H9 (cell line): ENCODE measurements around the gene MTARC2. TPM values are rescaled to one million over a fixed set of nuclear protein-coding genes. Genes with fewer than 3 reads are reported as not detected.

Experiments used
- DNase-seq: peaks from one replicate; pipeline ENCODE4 v3.0.0-alpha.2; 2017
- H2AFZ ChIP-seq: one replicate; pipeline ENCODE4 v1.6.1; 2013; ENCODE audit warnings: mild to moderate bottlenecking, low read length, control low read depth, moderate library complexity
- H2AK5ac ChIP-seq: 2 replicates; pipeline ENCODE4 v1.6.1; 2013; ENCODE audit warnings: low read length, control low read depth, mixed read lengths; ENCODE audit not compliant: insufficient read length
- H2BK120ac ChIP-seq: one replicate; pipeline ENCODE4 v1.6.1; 2013; ENCODE audit warnings: low read depth, mild to moderate bottlenecking, low read length, control low read depth, inconsistent platforms; ENCODE audit not compliant: poor library complexity, severe bottlenecking
- H2BK12ac ChIP-seq: 2 replicates; pipeline ENCODE4 v1.6.1; 2013; ENCODE audit warnings: low read length, control low read depth, mixed read lengths, low read depth; ENCODE audit not compliant: insufficient read length
- H2BK15ac ChIP-seq: 2 replicates; pipeline ENCODE4 v1.6.1; 2013; ENCODE audit warnings: low read depth, low read length, control low read depth
- H2BK20ac ChIP-seq: one replicate; pipeline ENCODE4 v1.6.1; 2013; ENCODE audit warnings: low read depth, mild to moderate bottlenecking, low read length, control low read depth, inconsistent platforms; ENCODE audit not compliant: poor library complexity, severe bottlenecking
- H2BK5ac ChIP-seq: 2 replicates; pipeline ENCODE4 v1.6.1; 2013; ENCODE audit warnings: low read length, control low read depth, mixed read lengths; ENCODE audit not compliant: insufficient read length
- H3K14ac ChIP-seq: 2 replicates; pipeline ENCODE4 v1.6.1; 2013; ENCODE audit warnings: low read length, control low read depth; ENCODE audit not compliant: insufficient read depth
- H3K18ac ChIP-seq: 2 replicates; pipeline ENCODE4 v1.6.1; 2013; ENCODE audit warnings: low read depth, mild to moderate bottlenecking, mixed read lengths, low read length, control low read depth; ENCODE audit not compliant: insufficient read length
- H3K23ac ChIP-seq: 2 replicates; pipeline ENCODE4 v1.6.1; 2013; ENCODE audit warnings: low read length, control low read depth, mixed read lengths, low read depth; ENCODE audit not compliant: insufficient read length
- H3K23me2 ChIP-seq: 2 replicates; pipeline ENCODE4 v1.6.1; 2013; ENCODE audit warnings: low read depth, mild to moderate bottlenecking, mixed read lengths, low read length, control low read depth; ENCODE audit not compliant: insufficient read length, poor library complexity, severe bottlenecking
- H3K27ac ChIP-seq: 2 replicates; pipeline ENCODE4 v1.5.1; 2013; ENCODE audit warnings: low read length, control low read depth, mixed read lengths, low read depth; ENCODE audit not compliant: insufficient read length
- H3K27me3 ChIP-seq: 2 replicates; pipeline ENCODE4 v1.6.1; 2013; ENCODE audit warnings: low read length, control low read depth, inconsistent platforms; ENCODE audit not compliant: insufficient read depth
- H3K4ac ChIP-seq: 2 replicates; pipeline ENCODE4 v1.6.1; 2013; ENCODE audit warnings: low read depth, mild to moderate bottlenecking, control low read depth, inconsistent platforms, low read length, moderate library complexity
- H3K4me1 ChIP-seq: 2 replicates; pipeline ENCODE4 v1.6.1; 2013; ENCODE audit warnings: low read length, control low read depth, inconsistent platforms; ENCODE audit not compliant: insufficient read depth
- H3K4me2 ChIP-seq: 2 replicates; pipeline ENCODE4 v1.6.1; 2013; ENCODE audit warnings: low read length, control low read depth, mixed read lengths; ENCODE audit not compliant: insufficient read length, insufficient read depth
- H3K56ac ChIP-seq: 2 replicates; pipeline ENCODE4 v1.6.1; 2013; ENCODE audit warnings: low read depth, mild to moderate bottlenecking, mixed read lengths, low read length, control low read depth; ENCODE audit not compliant: insufficient read length
- H3K79me1 ChIP-seq: 2 replicates; pipeline ENCODE4 v1.6.1; 2013; ENCODE audit warnings: low read depth, mild to moderate bottlenecking, moderate library complexity, low read length, control low read depth, inconsistent platforms; ENCODE audit not compliant: insufficient read depth, poor library complexity, severe bottlenecking
- H3K79me2 ChIP-seq: 2 replicates; pipeline ENCODE4 v1.6.1; 2013; ENCODE audit warnings: low read length, control low read depth, inconsistent platforms; ENCODE audit not compliant: insufficient read depth
- H3K9ac ChIP-seq: 2 replicates; pipeline ENCODE4 v1.6.1; 2013; ENCODE audit warnings: low read length, control low read depth, mixed read lengths; ENCODE audit not compliant: insufficient read length; ENCODE audit errors: extremely low read depth
- H3K9me3 ChIP-seq: one replicate; pipeline ENCODE4 v1.6.1; 2013; ENCODE audit warnings: low read depth, low read length, inconsistent platforms; ENCODE audit not compliant: control insufficient read depth
- H3T11ph ChIP-seq: one replicate; pipeline ENCODE4 v1.6.1; 2013; ENCODE audit warnings: mild to moderate bottlenecking, low read length, control low read depth, inconsistent platforms
- H4K20me1 ChIP-seq: one replicate; pipeline ENCODE4 v1.6.1; 2013; ENCODE audit not compliant: control insufficient read depth, insufficient read length, insufficient read depth
- H4K5ac ChIP-seq: 2 replicates; pipeline ENCODE4 v1.6.1; 2013; ENCODE audit warnings: low read depth, mild to moderate bottlenecking, mixed read lengths, low read length, control low read depth; ENCODE audit not compliant: insufficient read length
- H4K8ac ChIP-seq: replicated peaks from 2 replicates; pipeline ENCODE4 v1.6.1; 2013; ENCODE audit warnings: low read length, control low read depth, mixed read lengths, low read depth; ENCODE audit not compliant: insufficient read length
- H4K91ac ChIP-seq: 2 replicates; pipeline ENCODE4 v1.6.1; 2013; ENCODE audit warnings: low read depth, mild to moderate bottlenecking, moderate library complexity, mixed read lengths, low read length, control low read depth; ENCODE audit not compliant: insufficient read length
- H3K27ac Mint-ChIP-seq, 3 experiments: 2 replicates in 2 of 3; 3 replicates in 1 of 3; pipeline ENCODE4 v1.8.0; 2020 to 2021; ENCODE audit warnings: mixed read lengths in 3 of 3, mild to moderate bottlenecking in 1 of 3, moderate library complexity in 1 of 3
- H3K27me3 Mint-ChIP-seq: 2 replicates; pipeline ENCODE4 v1.8.0; 2021; ENCODE audit warnings: low read depth, mild to moderate bottlenecking, moderate library complexity, mixed read lengths
- H3K36me3 Mint-ChIP-seq, 3 experiments: 2 replicates in 2 of 3; 3 replicates in 1 of 3; pipeline ENCODE4 v1.8.0; 2020 to 2021; ENCODE audit warnings: low read depth in 3 of 3, mixed read lengths in 3 of 3; ENCODE audit not compliant: insufficient read depth in 1 of 3
- H3K4me1 Mint-ChIP-seq, 2 experiments: 2 replicates each; pipeline ENCODE4 v1.8.0; 2020; ENCODE audit warnings: mixed read lengths in 2 of 2
- H3K4me3 Mint-ChIP-seq, 2 experiments: 2 replicates in 1 of 2; 3 replicates in 1 of 2; pipeline ENCODE4 v1.8.0; 2020 to 2021; ENCODE audit warnings: mild to moderate bottlenecking in 2 of 2, mixed read lengths in 2 of 2, moderate library complexity in 1 of 2
- H3K9me3 Mint-ChIP-seq, 2 experiments: 2 replicates in 1 of 2; 3 replicates in 1 of 2; pipeline ENCODE4 v1.8.0; 2020; ENCODE audit warnings: mild to moderate bottlenecking in 2 of 2, mixed read lengths in 2 of 2, moderate library complexity in 1 of 2
- WGBS: extraction: QIAGEN DNeasy Blood & Tissue Kit; methylation state at CpG from one replicate; pipeline ENCODE4 v1.1.7; 2013; ENCODE audit warnings: missing lambda C conversion rate, low lambda C conversion rate, mixed read lengths; ENCODE audit not compliant: insufficient read length; ENCODE audit errors: extremely low coverage; 5-methylcytosine and 5-hydroxymethylcytosine counted together
- total RNA-seq: library from RNA; stranded (reverse); gene quantifications from 2 replicates; pipeline ENCODE4 v1.2.1, GENCODE V29; 2021
- TF ChIP-seq, protein P1 (sequence below): fragments of 200-600 bp; sonication (generic); conservative IDR thresholded peaks from 3 replicates; pipeline ENCODE4 v1.8.0; 2021; ENCODE audit warnings: antibody characterized with exemption, mild to moderate bottlenecking

The MTARC2 gene
- total RNA-seq, 1 experiment from 2014 or later: 7.7 TPM

DNA sequence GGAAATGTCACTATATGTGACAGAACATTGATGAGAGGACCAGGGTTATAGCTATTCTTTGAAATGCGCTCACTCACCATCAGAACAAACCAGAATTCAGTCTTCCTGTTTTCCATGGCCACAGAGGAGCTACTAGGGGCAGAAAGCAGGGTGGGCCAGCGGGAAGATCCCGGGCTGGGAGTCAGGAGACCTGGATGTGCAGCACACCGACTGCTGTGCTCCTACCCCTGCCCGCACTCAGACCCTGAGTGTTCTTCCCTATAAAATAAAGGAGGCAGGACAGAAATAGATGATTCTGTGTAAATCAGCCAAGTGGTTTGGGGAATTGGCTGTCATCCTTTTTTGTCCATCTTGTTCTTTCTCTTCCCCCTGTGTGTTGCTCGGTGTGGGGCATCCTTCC is 59.6 kb downstream of the MTARC2 start:
- H4K91ac ChIP-seq: no peak overlapping the region
- no peak for DNase-seq
- no peaks in the 10 kb centered on the region for H3K79me1 ChIP-seq
- H4K5ac ChIP-seq: no peak overlapping the region
- no peak overlapping the region for H2AFZ ChIP-seq
- no peaks in the 10 kb centered on the region for H3K9me3 ChIP-seq
- no peak overlapping the region for H3K56ac ChIP-seq
- H3K4me1 Mint-ChIP-seq: peaks cover 7 to 17% of the 10 kb centered on the region in 2 experiments
- no peak overlapping the region for H2AK5ac ChIP-seq
- H3K27ac ChIP-seq: no peak overlapping the region
- peak overlapping the region in 1 of 3 experiments; percentile 8; a peak in 1 of 7 replicates for H3K27ac Mint-ChIP-seq
- no peaks in the 10 kb centered on the region for H3K27me3 ChIP-seq
- no peaks in the 10 kb centered on the region for H3K9me3 Mint-ChIP-seq
- H2BK15ac ChIP-seq: no peak overlapping the region
- no peak overlapping the region for H2BK12ac ChIP-seq
- no peak overlapping the region for H2BK20ac ChIP-seq
- no peak overlapping the region for H3K4me3 Mint-ChIP-seq
- no peak overlapping the region for H2BK5ac ChIP-seq
- no peak overlapping the region for H2BK120ac ChIP-seq
- H3K14ac ChIP-seq: no peak overlapping the region
- no peak overlapping the region for H4K8ac ChIP-seq
- no peak overlapping the region for H3K9ac ChIP-seq
- no peak overlapping the region for H3K4me2 ChIP-seq
- no peaks in the 10 kb centered on the region for H3K79me2 ChIP-seq
- TF ChIP-seq, protein P1, sequence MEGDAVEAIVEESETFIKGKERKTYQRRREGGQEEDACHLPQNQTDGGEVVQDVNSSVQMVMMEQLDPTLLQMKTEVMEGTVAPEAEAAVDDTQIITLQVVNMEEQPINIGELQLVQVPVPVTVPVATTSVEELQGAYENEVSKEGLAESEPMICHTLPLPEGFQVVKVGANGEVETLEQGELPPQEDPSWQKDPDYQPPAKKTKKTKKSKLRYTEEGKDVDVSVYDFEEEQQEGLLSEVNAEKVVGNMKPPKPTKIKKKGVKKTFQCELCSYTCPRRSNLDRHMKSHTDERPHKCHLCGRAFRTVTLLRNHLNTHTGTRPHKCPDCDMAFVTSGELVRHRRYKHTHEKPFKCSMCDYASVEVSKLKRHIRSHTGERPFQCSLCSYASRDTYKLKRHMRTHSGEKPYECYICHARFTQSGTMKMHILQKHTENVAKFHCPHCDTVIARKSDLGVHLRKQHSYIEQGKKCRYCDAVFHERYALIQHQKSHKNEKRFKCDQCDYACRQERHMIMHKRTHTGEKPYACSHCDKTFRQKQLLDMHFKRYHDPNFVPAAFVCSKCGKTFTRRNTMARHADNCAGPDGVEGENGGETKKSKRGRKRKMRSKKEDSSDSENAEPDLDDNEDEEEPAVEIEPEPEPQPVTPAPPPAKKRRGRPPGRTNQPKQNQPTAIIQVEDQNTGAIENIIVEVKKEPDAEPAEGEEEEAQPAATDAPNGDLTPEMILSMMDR: no peak
- WGBS: no CpG with 5 or more reads among the region's 6 CpGs
- H3K18ac ChIP-seq: no peak overlapping the region
- H3K23me2 ChIP-seq: peaks cover 3% of the 10 kb centered on the region
- H3K4ac ChIP-seq: no peak overlapping the region
- no peak overlapping the region for H3T11ph ChIP-seq
- no peaks in the 10 kb centered on the region for H3K4me1 ChIP-seq
- H3K27me3 Mint-ChIP-seq: no peaks in the 10 kb centered on the region
- no peak overlapping the region for H3K23ac ChIP-seq
- peaks cover 3% of the 10 kb centered on the region for H4K20me1 ChIP-seq
- peaks cover 10 to 45% (median 32%) of the 10 kb centered on the region in 3 experiments; a peak in 6 of 7 replicates for H3K36me3 Mint-ChIP-seq
